ENCODE results near the gene ZNF500. TPM values are rescaled to one million over a fixed set of nuclear protein-coding genes. Genes with fewer than 3 reads are reported as not detected.

ZNF500 gene
- total RNA-seq, 1 experiment from 2014 or later = 18.3 TPM

DNA sequence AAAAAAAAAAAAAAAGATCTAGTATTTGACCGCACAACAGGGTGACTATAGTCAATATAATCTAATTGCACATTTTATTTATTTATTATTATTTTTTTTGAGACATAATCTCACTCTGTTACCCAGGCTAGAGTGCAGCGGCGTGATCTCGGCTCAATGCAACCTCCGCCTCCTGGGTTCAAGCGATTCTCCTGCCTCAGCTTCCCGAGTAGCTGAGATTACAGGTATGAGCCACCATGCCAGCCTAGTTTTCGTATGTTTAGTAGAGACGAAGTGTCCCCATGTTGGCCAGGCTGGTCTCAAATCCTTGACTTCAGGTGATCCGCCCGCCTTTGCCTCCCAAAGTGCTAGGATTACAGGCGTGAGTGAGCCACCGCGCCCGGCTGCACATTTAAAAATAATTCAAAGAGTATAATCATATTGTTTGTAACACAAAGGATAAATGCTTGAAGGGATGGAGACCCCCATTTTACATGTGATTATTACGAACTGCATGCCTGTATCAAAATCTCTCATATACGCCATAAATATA, 33.7 kb downstream of the ZNF500 start:
- Mint-ChIP-seq H3K9me3 (no peaks in the 10 kb centered on the region; a peak in 1 of 5 replicates), H3K27ac (peak overlapping the region; percentile 74 to 94 (median 83); a peak in 4 of 7 replicates), H3K27me3 (ENCODE audit: low read depth) (peaks cover 4% of the 10 kb centered on the region), H3K4me3 (peak overlapping the region; percentile 92 to 97), H3K36me3 (ENCODE audit: insufficient read depth in 1 of 3, low read depth in 3 of 3) (peaks cover 0 to 23% (median 20%) of the 10 kb centered on the region in 3 experiments; a peak in 6 of 7 replicates), H3K4me1 (peaks cover 8 to 12% of the 10 kb centered on the region in 2 experiments)
- Histone ChIP-seq H3K14ac (ENCODE audit: insufficient read depth, low read length) (no peak overlapping the region), H2BK120ac (ENCODE audit: low read depth, low read length, poor library complexity, severe bottlenecking) (no peak overlapping the region), H2BK15ac (ENCODE audit: low read depth, low read length) (no peak overlapping the region), H4K20me1 (ENCODE audit: control insufficient read depth, insufficient read depth, insufficient read length) (no peaks in the 10 kb centered on the region), H2AK5ac (ENCODE audit: insufficient read length, low read length) (no peak overlapping the region), H3K27ac (ENCODE audit: insufficient read length, low read depth, low read length) (no peak overlapping the region), H3K79me2 (ENCODE audit: insufficient read depth, low read length) (peaks cover 4% of the 10 kb centered on the region; the same call in 1 of the 2 replicates), H3K79me1 (ENCODE audit: insufficient read depth, low read depth, low read length, poor library complexity, severe bottlenecking) (peaks cover 6% of the 10 kb centered on the region), H4K5ac (ENCODE audit: insufficient read length, low read depth, low read length) (no peak overlapping the region), H2BK12ac (ENCODE audit: insufficient read length, low read depth, low read length) (no peak overlapping the region), H2BK20ac (ENCODE audit: low read depth, low read length, poor library complexity, severe bottlenecking) (no peak overlapping the region), H3K56ac (ENCODE audit: insufficient read length, low read depth, low read length) (no peak overlapping the region), H4K91ac (ENCODE audit: insufficient read length, low read depth, low read length) (no peak overlapping the region), H3K4me1 (ENCODE audit: insufficient read depth, low read length) (no peaks in the 10 kb centered on the region), H3T11ph (ENCODE audit: low read length) (no peak overlapping the region), H3K9ac (ENCODE audit: extremely low read depth, insufficient read length, low read length) (peak overlapping the region; percentile 27), H3K4ac (ENCODE audit: low read depth, low read length) (no peak overlapping the region), H4K8ac (replicated peaks; ENCODE audit: insufficient read length, low read depth, low read length) (no peak overlapping the region), H3K18ac (ENCODE audit: insufficient read length, low read depth, low read length) (no peak overlapping the region), H3K4me2 (ENCODE audit: insufficient read depth, insufficient read length, low read length) (peak overlapping the region; percentile 76), H3K27me3 (ENCODE audit: insufficient read depth, low read length) (no peaks in the 10 kb centered on the region), H3K23ac (ENCODE audit: insufficient read length, low read depth, low read length) (no peak overlapping the region), H3K9me3 (ENCODE audit: control insufficient read depth, low read depth, low read length) (no peaks in the 10 kb centered on the region), H2BK5ac (ENCODE audit: insufficient read length, low read length) (no peak overlapping the region), H3K23me2 (ENCODE audit: insufficient read length, low read depth, low read length, poor library complexity, severe bottlenecking) (peaks cover 9% of the 10 kb centered on the region), H2AFZ (ENCODE audit: low read length) (no peak overlapping the region)
- TF ChIP-seq, protein P1, sequence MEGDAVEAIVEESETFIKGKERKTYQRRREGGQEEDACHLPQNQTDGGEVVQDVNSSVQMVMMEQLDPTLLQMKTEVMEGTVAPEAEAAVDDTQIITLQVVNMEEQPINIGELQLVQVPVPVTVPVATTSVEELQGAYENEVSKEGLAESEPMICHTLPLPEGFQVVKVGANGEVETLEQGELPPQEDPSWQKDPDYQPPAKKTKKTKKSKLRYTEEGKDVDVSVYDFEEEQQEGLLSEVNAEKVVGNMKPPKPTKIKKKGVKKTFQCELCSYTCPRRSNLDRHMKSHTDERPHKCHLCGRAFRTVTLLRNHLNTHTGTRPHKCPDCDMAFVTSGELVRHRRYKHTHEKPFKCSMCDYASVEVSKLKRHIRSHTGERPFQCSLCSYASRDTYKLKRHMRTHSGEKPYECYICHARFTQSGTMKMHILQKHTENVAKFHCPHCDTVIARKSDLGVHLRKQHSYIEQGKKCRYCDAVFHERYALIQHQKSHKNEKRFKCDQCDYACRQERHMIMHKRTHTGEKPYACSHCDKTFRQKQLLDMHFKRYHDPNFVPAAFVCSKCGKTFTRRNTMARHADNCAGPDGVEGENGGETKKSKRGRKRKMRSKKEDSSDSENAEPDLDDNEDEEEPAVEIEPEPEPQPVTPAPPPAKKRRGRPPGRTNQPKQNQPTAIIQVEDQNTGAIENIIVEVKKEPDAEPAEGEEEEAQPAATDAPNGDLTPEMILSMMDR (conservative IDR thresholded peaks at IDR 0.05) = no peak
- DNase-seq = no peak
- no CpG with 5 or more reads among the region's 17 CpGs for WGBS (ENCODE audit: extremely low coverage, insufficient read length, low lambda C conversion rate)

Measured in H9 (cell line).